Right lung (tissue), 10 donors: ENCODE measurements around the gene NPIPB12. TPM values are rescaled to one million over a fixed set of nuclear protein-coding genes. Genes with fewer than 3 reads are reported as not detected.
"Not testable (repeated sequence)": the region's sequence is repeated elsewhere in the genome, so short reads cannot be mapped to it uniquely, and the experiment has no call there.

Experiments
- DNase-seq, 2 donors: peaks; one replicate each; pipeline ENCODE4 v3.0.0-alpha.2; 2013
- long read RNA-seq, 8 donors: transcript quantifications; one replicate each; lab custom pipeline, GENCODE V29; 2026
- polyA plus RNA-seq, 5 donors: library from polyadenylated mRNA; unstranded; fragments of 120-200 nt; gene quantifications; one replicate each; pipeline versions ENCODE4 v1.2.1 to v1.2.3, GENCODE V29; 2013; ENCODE audit warnings: inconsistent platforms in 1 of 5, low replicate concordance in 1 of 5; ENCODE audit not compliant: insufficient read length in 5 of 5, insufficient read depth in 1 of 5

The NPIPB12 gene
- 10 to 100 TPM; 46.4 to 94.5 (median 55.4) TPM for polyA plus RNA-seq
- long read RNA-seq, donor 1 = 0 reads
- long read RNA-seq, donor 2 = 0 reads
- long read RNA-seq, donor 3 = 0 reads
- long read RNA-seq, donor 4, partial matches to known transcripts = 7 of 7 reads
- long read RNA-seq, donor 4, other reads (novel, unspliced or antisense) = 0 of 7 reads
- long read RNA-seq, donor 5 = 0 reads
- long read RNA-seq, donor 6 = 0 reads
- long read RNA-seq, donor 7, partial matches to known transcripts = 0 of 1 reads
- long read RNA-seq, donor 7, other reads (novel, unspliced or antisense) = 0 of 1 reads
- long read RNA-seq, donor 8 = 0 reads

DNA sequence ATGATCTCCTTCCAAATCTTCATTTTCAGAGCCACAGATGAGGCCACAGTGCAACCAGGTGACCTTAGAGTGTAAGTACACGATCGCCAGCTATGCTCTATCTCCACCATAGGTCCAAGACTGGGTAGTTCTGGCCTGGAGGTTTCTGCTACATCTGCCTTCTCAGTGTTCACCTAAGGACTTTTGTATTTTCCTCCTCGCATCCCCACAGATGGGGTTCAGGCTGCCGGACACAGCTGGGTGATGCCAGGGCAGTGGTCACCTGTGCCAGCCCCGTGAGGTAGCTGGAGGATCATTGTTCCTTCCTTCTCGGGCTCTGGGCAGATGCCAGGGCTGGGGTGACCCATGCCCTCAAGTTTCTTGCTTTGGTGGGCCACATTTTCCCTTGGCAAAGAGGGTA is at the start of gene NPIPB12:
NPIPB12 (minus strand) TSS at position 101 of the 400 bp plus-strand sequence.
- DNase-seq = not testable (repeated sequence)

- DNase-seq = not testable (repeated sequence)
These were observed 15.3 kb upstream of the NPIPB12 start for GRCh38 chr16:29521520-29521919.

GRCh38 chr16:29482276-29482675 is 23.9 kb downstream of the NPIPB12 start:
- not testable (repeated sequence) for DNase-seq

DNA sequence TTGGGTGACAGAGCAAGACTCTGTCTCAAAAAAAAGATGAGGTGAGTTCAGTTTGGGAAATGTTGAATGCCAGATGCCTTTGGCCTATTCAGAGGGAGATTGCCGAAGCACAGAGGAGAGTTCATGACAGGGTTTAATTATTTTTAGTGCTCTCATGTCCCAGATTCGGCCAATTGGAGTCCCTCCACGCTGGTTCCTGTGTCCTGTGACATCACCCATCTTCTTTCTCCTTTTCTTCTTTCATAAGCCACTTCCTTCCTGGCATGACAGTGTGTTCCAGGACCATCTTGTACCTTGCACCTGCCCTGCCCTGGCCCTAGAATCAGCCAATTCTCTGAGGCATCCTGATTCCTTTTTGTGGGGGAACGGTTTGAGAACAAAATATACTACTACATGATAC is 34.1 kb downstream of the NPIPB12 start:
- not testable (repeated sequence) for DNase-seq

DNA sequence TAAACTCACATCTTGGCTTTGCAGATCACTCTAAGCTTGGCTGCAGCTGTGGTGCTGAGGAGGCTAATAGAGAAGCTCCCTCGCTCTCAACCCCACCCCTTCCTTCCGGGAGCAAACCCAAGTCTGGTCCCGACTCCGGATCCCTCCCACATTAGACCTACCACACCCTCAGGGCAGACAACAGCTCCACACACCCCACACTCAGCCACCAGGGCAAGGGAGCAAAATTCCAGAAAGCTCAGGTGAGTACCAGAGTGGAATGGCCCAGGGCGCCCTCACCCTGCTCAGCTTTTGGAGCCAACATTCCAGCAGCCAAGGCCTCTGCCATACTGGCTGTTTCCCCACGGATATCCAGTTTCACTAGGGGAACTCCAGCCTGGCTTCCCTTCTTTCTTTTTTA is 36.5 kb downstream of the NPIPB12 start:
- DNase-seq = not testable (repeated sequence)

DNA sequence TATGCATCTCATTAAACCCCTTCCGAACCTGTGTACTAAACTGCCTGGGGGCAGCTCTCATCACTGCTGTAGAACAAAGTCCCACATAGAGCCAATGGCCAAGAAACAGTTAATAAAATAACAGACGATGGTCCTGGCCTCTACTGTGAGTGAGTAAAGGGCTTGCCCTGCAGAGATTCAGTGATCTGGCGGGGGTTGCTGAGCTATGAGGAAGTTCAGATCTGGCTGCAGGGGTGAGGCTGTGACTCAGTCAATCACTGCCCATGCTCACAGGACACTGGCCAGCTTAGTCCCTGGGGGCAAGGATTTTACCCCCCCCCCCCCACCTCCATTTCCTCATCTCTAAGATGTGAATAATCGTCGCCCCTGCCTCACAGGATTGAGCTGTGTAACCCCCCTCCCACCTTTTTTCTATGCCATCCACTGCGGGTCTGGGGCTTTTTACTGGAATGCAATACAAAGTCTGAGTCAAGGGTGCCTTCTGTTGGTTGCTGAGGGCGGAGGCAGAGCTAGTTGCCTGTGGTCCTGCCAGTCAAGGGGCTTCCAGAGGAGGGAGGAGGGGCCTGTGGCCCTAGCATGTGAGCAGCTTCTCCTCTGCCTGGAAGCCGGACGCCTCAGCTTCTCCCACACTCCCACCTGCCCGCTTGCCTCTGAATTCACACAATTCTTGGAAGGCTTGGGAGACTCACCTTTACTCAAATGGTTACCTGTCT is 38.4 kb downstream of the NPIPB12 start:
- not testable (repeated sequence) for DNase-seq

DNA sequence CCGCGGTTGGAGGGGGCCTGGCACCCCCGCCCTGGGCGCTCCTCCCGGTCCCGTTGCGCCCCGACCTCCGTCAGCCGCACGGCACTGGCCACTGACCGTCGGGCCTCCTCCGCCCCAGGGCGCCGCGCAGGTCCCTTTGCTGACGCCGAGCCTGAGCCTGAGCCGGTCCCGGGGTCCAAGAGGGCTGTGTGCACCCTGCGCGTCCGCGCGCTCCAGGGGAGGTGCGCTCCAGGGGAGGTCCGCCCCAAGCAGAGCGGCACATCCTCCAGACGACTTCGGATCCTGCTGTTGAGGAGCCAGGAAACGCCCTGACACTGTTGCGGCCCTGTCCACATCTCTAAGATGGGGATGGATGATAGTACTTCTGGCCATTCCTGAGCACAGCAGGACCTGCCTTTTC is 39.3 kb downstream of the NPIPB12 start:
- DNase-seq = not testable (repeated sequence)

- DNase-seq = not testable (repeated sequence)
These were observed 40.0 kb downstream of the NPIPB12 start for GRCh38 chr16:29465985-29466824.

DNA sequence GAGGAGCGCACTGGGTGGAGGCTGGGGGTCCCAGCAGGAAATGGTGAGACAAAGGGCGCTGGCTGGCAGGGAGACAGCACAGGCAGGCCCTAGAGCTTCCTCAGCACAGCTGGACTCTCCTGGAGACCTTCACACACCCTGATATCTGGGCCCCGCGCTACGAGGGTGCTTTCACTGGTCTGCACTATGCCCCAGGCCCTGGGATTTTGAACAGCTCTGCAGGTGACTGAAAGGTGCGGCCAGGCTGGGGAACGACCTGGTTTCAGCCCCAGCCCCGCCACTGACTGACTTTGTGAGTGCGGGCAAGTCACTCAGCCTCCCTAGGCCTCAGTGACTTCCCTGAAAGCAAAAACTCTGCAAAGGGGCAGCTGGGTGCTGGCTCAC is 45.6 kb downstream of the NPIPB12 start:
- DNase-seq = not testable (repeated sequence)

DNA sequence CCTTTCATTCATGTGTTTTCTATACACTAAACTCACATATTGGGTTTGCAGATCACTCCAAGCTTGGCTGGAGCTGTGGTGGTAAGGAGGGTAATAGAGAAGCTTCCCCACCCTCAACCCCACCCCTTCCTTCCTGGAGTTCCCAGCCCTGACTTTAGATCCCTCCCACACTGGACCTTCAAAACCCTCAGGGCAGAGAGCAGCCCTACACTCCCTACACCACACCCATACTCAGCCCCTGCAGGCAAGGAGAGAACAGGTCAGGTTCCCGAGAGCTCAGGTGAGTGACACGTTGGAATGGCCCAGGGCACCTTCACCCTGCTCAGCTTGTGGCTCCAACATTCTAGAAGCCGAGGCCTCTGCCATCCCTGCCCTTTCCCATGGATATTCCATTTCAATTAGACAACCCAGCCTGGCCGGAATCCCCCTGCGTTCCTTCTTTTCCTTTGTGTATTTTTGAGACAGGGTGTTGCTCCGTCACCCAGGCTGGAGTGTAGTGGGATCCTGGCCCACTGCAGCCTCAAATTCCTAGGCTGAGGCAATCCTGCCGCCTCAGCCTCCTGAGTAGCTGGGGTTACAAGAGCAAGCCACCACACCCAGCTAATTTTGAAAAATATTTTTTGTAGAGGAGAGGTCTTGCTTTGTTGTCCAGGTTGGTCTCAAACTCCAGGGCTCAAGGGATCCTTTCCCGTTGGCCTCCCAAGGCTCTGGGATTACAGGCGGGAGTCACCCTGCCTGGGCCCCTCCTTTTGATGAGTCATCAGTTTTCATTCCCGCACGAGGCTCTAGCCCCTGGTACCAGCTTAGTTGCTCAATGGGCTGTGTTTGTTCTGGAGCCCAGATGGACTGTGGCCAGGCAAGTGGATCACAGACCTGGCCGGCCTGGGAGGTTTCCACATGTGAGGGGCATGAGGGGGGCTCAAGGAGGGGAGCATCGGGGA is 46.2 kb downstream of the NPIPB12 start, which contains the start of gene SULT1A4:
SULT1A4 (plus strand) TSS at position 208 of the 941 bp plus-strand sequence. CDS start 1,473 bp downstream, outside the sequence.
- not testable (repeated sequence) for DNase-seq

- DNase-seq = not testable (repeated sequence)
These were observed 48.5 kb downstream of the NPIPB12 start for GRCh38 chr16:29457660-29458059.

- DNase-seq = not testable (repeated sequence)
These were observed 51.4 kb downstream of the NPIPB12 start for GRCh38 chr16:29454828-29455227.

DNA sequence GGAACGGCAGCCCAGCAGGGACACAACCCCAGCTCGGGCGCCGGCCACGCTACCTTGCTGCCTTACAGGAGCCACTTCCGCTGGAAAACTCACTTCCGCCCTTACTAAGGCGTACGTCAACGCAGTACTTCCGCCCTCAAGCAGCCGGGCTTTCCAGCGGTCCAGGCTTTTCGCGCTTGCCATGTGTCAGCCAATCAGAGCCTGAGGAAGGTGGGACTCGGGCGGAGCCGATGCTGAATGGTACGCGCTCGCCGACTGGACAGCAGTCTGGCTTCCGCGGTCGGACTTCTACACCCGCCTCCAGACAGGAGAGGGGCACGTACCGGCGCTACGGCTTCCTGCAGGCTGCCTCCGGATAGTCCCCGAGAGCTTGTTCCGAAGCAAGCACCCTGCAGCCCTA is 51.9 kb downstream of the NPIPB12 start, which contains the start of the genes BOLA2 and SLX1B:
BOLA2 (minus strand) TSS at position 83 of the 400 bp plus-strand sequence. CDS start 98 bp downstream, outside the sequence.
SLX1B (plus strand) TSS at position 265 of the 400 bp plus-strand sequence.
- DNase-seq = not testable (repeated sequence)

- not testable (repeated sequence) for DNase-seq
These were observed 52.5 kb downstream of the NPIPB12 start for GRCh38 chr16:29453754-29454153.

Other genes with a start within 250 kb of the NPIPB12 start
- 1 to 10 TPM; 2.2 to 5.8 (median 3.6) TPM for gene NPIPB11, start 99.7 kb downstream of the NPIPB12 start, polyA plus RNA-seq
- gene BOLA2, start 52.1 kb downstream of the NPIPB12 start, polyA plus RNA-seq = 1 to 10 TPM; 4.5 to 8.5 (median 5.4) TPM
- 10 to 100 TPM in 1 of 5 donors, 1 to 10 TPM in 4; 8.8 to 13.0 (median 9.2) TPM for gene SLX1B, start 51.9 kb downstream of the NPIPB12 start, polyA plus RNA-seq
- 10 to 100 TPM; 25.5 to 38.9 (median 35.2) TPM for gene SULT1A4, start 46.5 kb downstream of the NPIPB12 start, polyA plus RNA-seq
- gene SPN, start 156.8 kb upstream of the NPIPB12 start, polyA plus RNA-seq = 1 to 10 TPM; 1.9 to 2.9 (median 2.3) TPM
- gene QPRT, start 172.8 kb upstream of the NPIPB12 start, polyA plus RNA-seq = 10 to 100 TPM; 41.9 to 70.9 (median 51.6) TPM
- under 1 TPM; 0.43 to 0.78 (median 0.62) TPM for gene C16orf54, start 239.6 kb upstream of the NPIPB12 start, polyA plus RNA-seq